ENCODE data around the gene POLD1. TPM values are rescaled to one million over a fixed set of nuclear protein-coding genes. Genes with fewer than 3 reads are reported as not detected.

The POLD1 gene
- total RNA-seq, 2 experiments from 2014 or later: 163 to 181 TPM

DNA sequence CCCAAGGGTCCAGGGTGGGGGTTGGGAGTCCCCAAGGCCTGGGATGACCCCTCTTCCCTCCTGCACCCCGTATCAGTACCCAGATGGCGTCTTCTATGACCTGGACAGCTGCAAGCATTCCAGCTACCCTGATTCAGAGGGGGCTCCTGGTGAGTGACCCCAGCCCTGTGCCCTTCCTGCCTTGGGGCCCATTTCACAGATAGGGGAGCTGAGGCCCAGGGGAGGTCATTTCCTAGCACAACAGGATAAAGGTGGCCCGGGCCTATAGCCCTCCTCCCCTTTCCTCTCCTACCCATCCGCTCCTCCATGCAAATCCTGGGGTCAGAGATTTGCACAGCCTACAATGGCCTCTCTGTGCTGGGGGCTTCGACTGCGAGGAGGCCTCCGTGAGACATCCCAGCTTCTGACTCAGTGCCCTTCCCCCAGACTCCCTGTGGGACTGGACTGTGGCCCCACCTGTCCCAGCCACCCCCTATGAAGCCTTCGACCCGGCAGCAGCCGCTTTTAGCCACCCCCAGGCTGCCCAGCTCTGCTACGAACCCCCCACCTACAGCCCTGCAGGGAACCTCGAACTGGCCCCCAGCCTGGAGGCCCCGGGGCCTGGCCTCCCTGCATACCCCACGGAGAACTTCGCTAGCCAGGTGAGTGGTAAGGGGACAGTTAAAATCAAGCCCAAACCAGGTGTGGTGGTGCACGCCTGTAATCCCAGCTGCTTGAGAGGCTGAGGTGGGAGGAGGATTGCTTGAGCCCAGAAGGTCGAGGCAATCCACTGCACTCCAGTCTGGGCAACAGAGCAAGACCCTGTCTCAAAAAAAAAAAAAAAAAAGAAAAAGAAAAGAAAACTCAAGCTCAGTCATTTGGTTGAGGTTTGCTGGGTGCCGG is 38.5 kb downstream of the POLD1 start:
- Mint-ChIP-seq H3K27ac (no peak overlapping the region), H3K27me3 (ENCODE audit: low read depth) (peaks cover 12% of the 10 kb centered on the region), H3K4me3 (no peak overlapping the region), H3K9me3 (ENCODE audit: insufficient read depth) (no peaks in the 10 kb centered on the region), H3K36me3 (ENCODE audit: low read depth) (peaks cover 5% of the 10 kb centered on the region), H3K4me1 (ENCODE audit: low read depth) (peaks cover 15% of the 10 kb centered on the region)
- DNase-seq (no peak), ATAC-seq (no peak)
- POLR2A ChIA-PET: interaction anchor here (0.5 kb wide), 1 partner anchor 373 kb away, joined by 3 read pairs; no protein-coding TSS in a partner anchor
- CTCF ChIA-PET: no interaction called here

GRCh38 chr19:50423279-50424113 is 39.3 kb downstream of the POLD1 start:
- H3K4me1 Mint-ChIP-seq (ENCODE audit: low read depth): peaks cover 15% of the 10 kb centered on the region
- no peak overlapping the region for H3K27ac Mint-ChIP-seq
- CTCF ChIA-PET: no interaction called here
- peaks cover 12% of the 10 kb centered on the region for H3K27me3 Mint-ChIP-seq (ENCODE audit: low read depth)
- ATAC-seq: no peak
- H3K36me3 Mint-ChIP-seq (ENCODE audit: low read depth): peaks cover 5% of the 10 kb centered on the region
- H3K9me3 Mint-ChIP-seq (ENCODE audit: insufficient read depth): no peaks in the 10 kb centered on the region
- POLR2A ChIA-PET: no interaction called here
- DNase-seq: no peak
- no peak overlapping the region for H3K4me3 Mint-ChIP-seq

DNA sequence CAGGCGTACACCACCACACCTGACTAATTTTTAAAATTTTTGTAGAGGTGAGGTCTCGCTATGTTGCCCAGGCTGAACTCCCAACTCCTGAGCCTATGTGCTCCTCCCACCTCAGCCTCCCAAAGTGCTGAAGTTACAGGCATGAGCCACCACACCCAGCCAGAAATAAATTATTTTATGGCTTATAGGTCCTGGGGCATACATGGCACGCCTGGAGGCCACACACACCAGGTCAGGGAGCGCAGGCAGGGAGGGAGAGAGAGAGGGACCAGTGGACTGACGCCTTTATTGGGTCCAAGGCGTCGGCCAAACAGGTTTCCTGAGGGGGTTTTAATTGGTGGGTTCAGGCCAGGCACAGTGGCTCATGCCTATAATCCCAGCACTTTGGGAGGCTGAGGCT is 41.4 kb downstream of the POLD1 start:
- Mint-ChIP-seq H3K4me3 (no peak overlapping the region), H3K27ac (no peak overlapping the region), H3K36me3 (ENCODE audit: low read depth) (no peaks in the 10 kb centered on the region), H3K27me3 (ENCODE audit: low read depth) (peaks cover 9% of the 10 kb centered on the region), H3K4me1 (ENCODE audit: low read depth) (no peaks in the 10 kb centered on the region), H3K9me3 (ENCODE audit: insufficient read depth) (no peaks in the 10 kb centered on the region)
- no peak for DNase-seq
- ChIA-PET CTCF (no interaction called here), POLR2A (no interaction called here)
- ATAC-seq: no peak

DNA sequence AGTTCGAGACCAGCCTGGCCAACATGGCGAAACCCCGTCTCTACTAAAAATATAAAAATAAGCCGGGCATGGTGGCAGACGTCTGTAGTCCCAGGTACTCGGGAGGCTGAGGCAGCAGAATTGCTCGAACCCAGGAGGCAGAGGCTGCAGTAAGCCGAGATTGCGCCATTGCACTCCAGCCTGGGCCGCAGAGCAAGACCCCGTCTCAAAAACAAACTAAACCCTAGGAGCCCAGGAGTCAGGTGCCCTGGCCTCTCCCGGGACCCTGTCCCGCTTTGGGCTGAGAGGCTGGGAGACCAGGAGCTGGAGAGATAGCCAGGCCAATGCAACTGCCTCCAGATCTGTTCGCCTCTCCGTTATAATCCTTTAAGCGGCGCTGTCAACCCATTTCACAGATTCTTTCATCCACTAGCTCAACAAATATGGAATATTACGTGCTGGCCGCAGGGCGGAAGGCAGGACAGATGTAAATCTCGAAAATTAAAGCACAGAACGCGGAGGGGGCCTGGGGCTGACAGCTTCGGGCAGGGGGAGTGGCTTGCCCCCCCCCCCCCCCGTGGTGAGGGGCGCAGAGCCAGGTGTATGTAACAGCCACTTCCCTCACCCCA is 43.3 kb downstream of the POLD1 start:
- DNase-seq (no peak), ATAC-seq (no peak)
- no peaks in the 10 kb centered on the region for H3K9me3 Mint-ChIP-seq (ENCODE audit: insufficient read depth)
- CTCF ChIA-PET: interaction anchor here (1.5 kb wide), 1 partner anchor 70 kb away, joined by 7 read pairs; no protein-coding TSS in a partner anchor
- H3K36me3 Mint-ChIP-seq (ENCODE audit: low read depth): no peaks in the 10 kb centered on the region
- H3K27ac Mint-ChIP-seq: no peak overlapping the region
- H3K27me3 Mint-ChIP-seq (ENCODE audit: low read depth): peaks cover 13% of the 10 kb centered on the region
- POLR2A ChIA-PET: interaction anchor here (0.6 kb wide), 1 partner anchor 15 kb away, joined by 4 read pairs; no protein-coding TSS in a partner anchor
- no peak overlapping the region for H3K4me3 Mint-ChIP-seq
- H3K4me1 Mint-ChIP-seq (ENCODE audit: low read depth): peaks cover 10% of the 10 kb centered on the region

GRCh38 chr19:50427997-50428425 is 43.9 kb downstream of the POLD1 start:
- Mint-ChIP-seq H3K4me3 (peak overlapping the region; percentile 36), H3K4me1 (ENCODE audit: low read depth) (peaks cover 10% of the 10 kb centered on the region), H3K9me3 (ENCODE audit: insufficient read depth) (no peaks in the 10 kb centered on the region), H3K36me3 (ENCODE audit: low read depth) (no peaks in the 10 kb centered on the region), H3K27me3 (ENCODE audit: low read depth) (peaks cover 15% of the 10 kb centered on the region), H3K27ac (no peak overlapping the region)
- ChIA-PET CTCF (interaction anchor here (1.5 kb wide), 1 partner anchor 70 kb away, joined by 7 read pairs; no protein-coding TSS in a partner anchor), POLR2A (interaction anchor here (0.9 kb wide), 1 partner anchor 15 kb away, joined by 3 read pairs; no protein-coding TSS in a partner anchor)
- peak; percentile 40 for DNase-seq
- no peak for ATAC-seq

DNA sequence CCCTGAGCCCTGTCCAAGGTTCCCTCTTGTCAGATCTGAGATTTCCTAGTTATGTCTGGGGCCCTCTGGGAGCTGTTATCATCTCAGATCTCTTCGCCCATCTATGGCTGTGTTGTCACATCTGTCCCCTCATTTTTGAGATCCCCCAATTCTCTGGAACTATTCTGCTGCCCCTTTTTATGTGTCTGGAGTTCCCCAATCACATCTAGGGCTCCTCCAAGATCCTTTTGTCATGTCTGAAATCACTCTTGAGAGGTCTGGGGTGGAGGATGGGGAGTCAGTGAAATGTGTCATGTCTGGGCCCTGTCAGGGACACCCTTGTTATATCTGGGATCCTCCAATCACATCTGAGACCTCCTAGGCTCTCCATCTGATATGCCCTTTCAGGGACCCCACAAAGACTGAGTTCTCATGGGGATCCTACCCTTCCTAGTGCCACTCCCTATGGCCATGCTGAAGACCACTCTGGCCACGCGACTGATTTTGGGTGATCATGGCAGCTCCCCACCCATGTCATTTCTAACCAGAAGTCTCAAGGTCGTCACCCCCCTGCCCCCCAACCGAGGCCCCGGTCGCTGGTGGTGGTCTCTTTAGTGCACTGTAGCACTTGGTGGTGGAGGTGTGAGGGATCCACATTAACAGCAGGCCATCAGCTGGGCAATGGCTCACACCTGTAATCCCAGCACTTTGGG is 44.8 kb downstream of the POLD1 start:
- peaks cover 21% of the 10 kb centered on the region for H3K27me3 Mint-ChIP-seq (ENCODE audit: low read depth)
- H3K9me3 Mint-ChIP-seq (ENCODE audit: insufficient read depth): no peaks in the 10 kb centered on the region
- no peak overlapping the region for H3K4me3 Mint-ChIP-seq
- DNase-seq (no peak), ATAC-seq (no peak)
- ChIA-PET POLR2A (interaction anchor here (0.9 kb wide), 1 partner anchor 14 kb away, joined by 3 read pairs; no protein-coding TSS in a partner anchor), CTCF (interaction anchor here (1.1 to 1.6 kb wide), 2 partner anchors 9 to 60 kb away, joined by 3 read pairs; no protein-coding TSS in a partner anchor)
- H3K36me3 Mint-ChIP-seq (ENCODE audit: low read depth): no peaks in the 10 kb centered on the region
- peaks cover 10% of the 10 kb centered on the region for H3K4me1 Mint-ChIP-seq (ENCODE audit: low read depth)
- no peak overlapping the region for H3K27ac Mint-ChIP-seq

- Mint-ChIP-seq H3K4me3 (peak overlapping the region; percentile 84), H3K4me1 (ENCODE audit: low read depth) (peaks cover 10% of the 10 kb centered on the region), H3K36me3 (ENCODE audit: low read depth) (no peaks in the 10 kb centered on the region), H3K27ac (no peak overlapping the region), H3K27me3 (ENCODE audit: low read depth) (peaks cover 21% of the 10 kb centered on the region), H3K9me3 (ENCODE audit: insufficient read depth) (no peaks in the 10 kb centered on the region)
- no peak for ATAC-seq
- ChIA-PET POLR2A (no interaction called here), CTCF (no interaction called here)
- no peak for DNase-seq
Observed at GRCh38 chr19:50430888-50431342, 46.8 kb downstream of the POLD1 start.

DNA sequence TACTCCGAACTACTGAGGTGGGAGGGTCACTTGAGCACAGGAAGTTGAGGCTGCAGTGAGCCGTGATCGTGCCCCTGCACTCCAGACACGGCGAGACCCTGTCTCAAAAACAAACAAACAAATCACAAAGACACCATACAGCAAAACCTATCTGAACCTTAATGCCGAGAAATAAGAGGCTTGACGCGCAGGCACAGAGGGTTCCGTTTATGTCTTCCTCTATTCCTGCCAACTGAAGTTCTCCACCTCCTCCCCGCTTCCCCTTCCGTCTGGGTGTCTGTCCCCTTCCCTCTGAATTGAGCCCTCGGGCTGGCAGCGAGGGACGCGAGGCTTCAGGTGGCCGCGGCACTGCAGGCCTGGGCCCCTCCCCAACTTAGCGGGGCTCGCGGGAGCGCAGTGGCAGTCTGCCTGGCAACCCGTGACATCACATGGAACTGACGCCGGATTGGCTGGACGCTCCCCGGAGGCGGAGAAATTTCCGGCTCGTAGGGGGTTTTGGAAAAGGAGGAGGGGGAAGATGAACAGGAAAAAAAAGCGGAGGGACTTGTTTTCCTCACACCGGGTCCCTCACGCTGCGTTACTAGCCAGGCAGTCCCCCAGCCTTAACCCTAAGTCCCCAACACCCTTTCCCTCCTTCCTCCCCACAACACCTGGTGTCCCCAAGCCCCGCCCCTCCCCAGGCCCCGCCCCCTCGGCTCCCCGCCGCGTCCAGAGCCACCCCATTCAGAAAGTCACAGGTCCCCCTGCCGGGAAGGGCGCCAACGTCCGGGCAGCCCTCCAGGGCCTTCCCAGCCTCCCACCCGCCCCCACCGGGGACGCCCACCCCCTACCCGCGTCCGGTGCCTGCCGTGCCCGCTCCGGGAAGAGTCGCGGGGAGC is 47.4 kb downstream of the POLD1 start:
- POLR2A ChIA-PET: no interaction called here
- DNase-seq (peak; percentile 86), ATAC-seq (peak; percentile 97)
- Mint-ChIP-seq H3K4me1 (ENCODE audit: low read depth) (peaks cover 10% of the 10 kb centered on the region), H3K4me3 (peak overlapping the region; percentile 84), H3K27me3 (ENCODE audit: low read depth) (peaks cover 22% of the 10 kb centered on the region), H3K27ac (peak overlapping the region; percentile 86), H3K9me3 (ENCODE audit: insufficient read depth) (no peaks in the 10 kb centered on the region), H3K36me3 (ENCODE audit: low read depth) (no peaks in the 10 kb centered on the region)
- CTCF ChIA-PET: no interaction called here

DNA sequence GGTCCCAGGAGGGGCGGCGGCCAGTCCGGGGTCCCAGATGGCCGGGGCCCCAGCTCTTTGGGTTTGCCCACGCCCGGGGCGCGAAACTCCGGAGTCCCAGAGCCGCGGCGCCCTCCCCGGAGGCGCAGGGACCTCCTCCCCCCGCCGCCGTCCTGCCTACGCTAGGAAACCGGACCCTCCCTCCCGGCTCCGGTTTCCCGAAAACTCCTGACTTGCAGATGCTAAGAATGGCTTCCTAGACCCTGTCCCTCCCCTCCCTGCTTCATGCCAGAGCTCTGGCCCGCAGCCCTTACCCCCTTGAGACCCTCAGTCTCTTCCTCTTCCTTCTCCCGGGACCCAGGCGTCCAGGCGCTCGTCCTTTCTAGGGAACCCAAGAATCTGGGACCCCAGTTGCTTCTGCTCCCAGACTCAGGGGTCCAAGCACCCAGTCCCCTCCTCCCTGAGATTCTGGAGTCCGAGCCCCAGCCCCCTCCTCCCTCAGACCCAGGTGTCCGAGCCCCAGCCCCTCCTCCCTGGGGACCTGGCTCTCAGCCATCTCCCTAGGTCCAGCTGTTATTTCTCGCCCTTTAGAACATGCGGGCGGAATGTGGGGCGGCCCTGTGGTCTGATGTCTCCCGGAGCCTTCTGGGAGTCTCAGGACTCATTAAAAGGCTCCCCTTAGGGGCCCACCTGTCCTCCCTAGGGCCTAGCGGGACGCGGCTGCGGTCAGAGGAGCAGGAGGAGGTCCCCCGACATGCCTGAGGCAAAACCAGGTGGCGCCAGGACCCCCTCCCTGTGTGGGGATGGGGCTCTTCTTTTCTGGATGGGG is 48.3 kb downstream of the POLD1 start, which contains the start of gene MYBPC2:
Gene MYBPC2 (plus strand): TSS at position 672 of the 808 bp plus-strand sequence. CDS start 62 bp downstream, at position 734.
- H3K27me3 Mint-ChIP-seq (ENCODE audit: low read depth): peaks cover 27% of the 10 kb centered on the region
- peak within 1 kb of the TSS; percentile 84 for H3K4me3 Mint-ChIP-seq
- no peaks in the 10 kb centered on the region for H3K36me3 Mint-ChIP-seq (ENCODE audit: low read depth)
- ChIA-PET CTCF (no interaction called here), POLR2A (no interaction called here)
- DNase-seq (no peak), ATAC-seq (no peak)
- H3K9me3 Mint-ChIP-seq (ENCODE audit: insufficient read depth): no peaks in the 10 kb centered on the region
- peaks cover 10% of the 10 kb centered on the region for H3K4me1 Mint-ChIP-seq (ENCODE audit: low read depth)
- peak within 1 kb of the TSS; percentile 86 for H3K27ac Mint-ChIP-seq

All from activated CD8-positive, alpha-beta T cell treated with anti-CD3 and anti-CD28 coated beads, Interleukin-2, amount 10 ng/mL, durations not matched to agents 7 days and 5 days (primary cell).